HG02642 (cell line): ENCODE data around the gene OR5K3.

Experiments
- ATAC-seq: cut with Tn5 transposase; IDR thresholded peaks from one replicate; pipeline ENCODE4 v1.9.1; 2021; ENCODE audit warnings: mild to moderate bottlenecking; ENCODE audit not compliant: unreplicated experiment, poor library complexity

The OR5K3 gene

GRCh38 chr3:98406034-98406433 is 15.6 kb downstream of the OR5K3 start:
- ATAC-seq: no peak

- no peak for ATAC-seq
Measured at GRCh38 chr3:98432575-98432974, 42.1 kb downstream of the OR5K3 start.

GRCh38 chr3:98433764-98434163 is 43.3 kb downstream of the OR5K3 start:
- ATAC-seq: no peak

- no peak for ATAC-seq
Measured at GRCh38 chr3:98434412-98434811, 43.9 kb downstream of the OR5K3 start.

- no peak for ATAC-seq
Measured at GRCh38 chr3:98440283-98440682, 49.8 kb downstream of the OR5K3 start.
